Measurements from ENCODE around the gene RNF149.

DNA sequence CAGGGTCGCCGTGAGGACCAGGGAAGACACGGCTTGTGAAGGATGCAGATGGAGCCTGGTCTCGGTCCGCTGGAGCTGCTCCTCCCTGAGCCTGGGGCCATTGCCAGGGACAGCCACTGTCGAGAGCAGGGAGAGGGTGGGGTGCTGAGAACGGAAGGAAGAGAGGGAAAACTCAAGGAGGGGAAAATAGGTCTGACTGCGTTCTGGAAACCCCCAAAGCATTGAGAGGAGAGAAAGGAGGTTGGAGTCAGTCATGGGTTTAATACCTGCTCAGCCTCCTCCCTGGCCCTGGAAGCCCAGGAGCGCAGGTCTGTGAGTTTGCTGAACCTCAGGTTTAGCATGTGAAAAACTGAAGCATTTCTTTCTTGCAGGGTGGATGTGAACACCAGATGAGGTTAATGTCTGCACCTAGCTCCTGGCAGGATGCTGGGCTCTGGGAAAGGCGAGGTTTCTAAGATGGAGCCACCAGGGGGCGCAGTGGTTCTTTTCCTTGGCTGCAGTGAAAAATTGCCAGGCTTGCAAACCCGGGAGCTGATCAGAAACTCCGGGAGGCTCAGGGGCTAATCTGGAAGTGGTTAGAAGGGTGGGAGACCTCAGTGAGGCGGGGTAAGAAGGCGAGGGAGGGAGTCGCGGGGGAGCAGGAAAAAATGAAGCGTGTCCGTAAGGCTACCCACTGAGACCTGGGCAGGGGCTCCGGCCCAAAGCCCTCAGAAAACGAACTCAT lies 33.6 kb upstream of the RNF149 start:
- TF ChIP-seq, protein P1, sequence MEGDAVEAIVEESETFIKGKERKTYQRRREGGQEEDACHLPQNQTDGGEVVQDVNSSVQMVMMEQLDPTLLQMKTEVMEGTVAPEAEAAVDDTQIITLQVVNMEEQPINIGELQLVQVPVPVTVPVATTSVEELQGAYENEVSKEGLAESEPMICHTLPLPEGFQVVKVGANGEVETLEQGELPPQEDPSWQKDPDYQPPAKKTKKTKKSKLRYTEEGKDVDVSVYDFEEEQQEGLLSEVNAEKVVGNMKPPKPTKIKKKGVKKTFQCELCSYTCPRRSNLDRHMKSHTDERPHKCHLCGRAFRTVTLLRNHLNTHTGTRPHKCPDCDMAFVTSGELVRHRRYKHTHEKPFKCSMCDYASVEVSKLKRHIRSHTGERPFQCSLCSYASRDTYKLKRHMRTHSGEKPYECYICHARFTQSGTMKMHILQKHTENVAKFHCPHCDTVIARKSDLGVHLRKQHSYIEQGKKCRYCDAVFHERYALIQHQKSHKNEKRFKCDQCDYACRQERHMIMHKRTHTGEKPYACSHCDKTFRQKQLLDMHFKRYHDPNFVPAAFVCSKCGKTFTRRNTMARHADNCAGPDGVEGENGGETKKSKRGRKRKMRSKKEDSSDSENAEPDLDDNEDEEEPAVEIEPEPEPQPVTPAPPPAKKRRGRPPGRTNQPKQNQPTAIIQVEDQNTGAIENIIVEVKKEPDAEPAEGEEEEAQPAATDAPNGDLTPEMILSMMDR (IDR thresholded peaks at IDR 0.05; ENCODE audit: low read length): peak; percentile 90
- TF ChIP-seq EZH2 (IDR thresholded peaks at IDR 0.05; ENCODE audit: borderline replicate concordance, low read length): no peak
